Esophagus squamous epithelium (tissue), 4 donors: ENCODE results near the gene C6orf47.

ENCODE experiments used
- CTCF ChIP-seq, 6 experiments: fragments of 450-650 bp in 4 of 6; fragments of 200-600 bp in 2 of 6; sonication (generic) in 2 of 6; IDR thresholded peaks; one replicate each; pipeline ENCODE4 v1.5.1; 2016 to 2019; ENCODE audit warnings: antibody characterized with exemption in 6 of 6, mild to moderate bottlenecking in 4 of 6, moderate library complexity in 4 of 6
- POLR2A ChIP-seq, 4 donors: fragments of 450-650 bp; IDR thresholded peaks; one replicate each; pipeline ENCODE4 v1.6.1; 2017; ENCODE audit warnings: antibody characterized with exemption in 4 of 4, mild to moderate bottlenecking in 4 of 4, moderate library complexity in 3 of 4

- TF ChIP-seq CTCF (IDR thresholded peaks at IDR 0.05) (no peak), POLR2A (IDR thresholded peaks at IDR 0.05) (no peak)
These were observed 5.8 kb downstream of the C6orf47 start for GRCh38 chr6:31654574-31655348.
